ENCODE data around the gene PLPPR1.

GRCh38 chr9:101018467-101018866 is 10.1 kb upstream of the PLPPR1 start:
- TF ChIP-seq CTCF (IDR thresholded peaks at IDR 0.05) (no peak), POLR2A (IDR thresholded peaks at IDR 0.05) (no peak)
